RKO (cell line): ENCODE results near the gene PRTN3.
"Not testable (repeated sequence)": the region's sequence is repeated elsewhere in the genome, so short reads cannot be mapped to it uniquely, and the experiment has no call there.

Experiments
- DNase-seq: peaks from one replicate; pipeline ENCODE4 v3.0.0-alpha.2; 2016; ENCODE audit warnings: low spot score

Gene PRTN3

GRCh38 chr19:815775-816499, 24.9 kb upstream of the PRTN3 start:
- DNase-seq, result no peak

- no peak for DNase-seq
Observed at GRCh38 chr19:816500-816857, 24.3 kb upstream of the PRTN3 start.

- not testable (repeated sequence) for DNase-seq
Observed at GRCh38 chr19:820212-820611, 20.6 kb upstream of the PRTN3 start.

GRCh38 chr19:821231-821824, 19.5 kb upstream of the PRTN3 start:
- DNase-seq, result no peak

- DNase-seq, result no peak
Observed at GRCh38 chr19:821825-822503, 18.8 kb upstream of the PRTN3 start, which contains the start of gene PLPPR3. Gene PLPPR3 (minus strand): TSS chr19:821955. CDS start chr19:821559, 396 bp downstream.

- no peak for DNase-seq
Observed at GRCh38 chr19:823565-824121, 17.2 kb upstream of the PRTN3 start.

- DNase-seq, result no peak
Observed at GRCh38 chr19:824885-825284, 15.9 kb upstream of the PRTN3 start.

GRCh38 chr19:825897-826644, 14.7 kb upstream of the PRTN3 start:
- DNase-seq, result no peak

GRCh38 chr19:827314-827709, 13.5 kb upstream of the PRTN3 start:
- DNase-seq, result no peak

- DNase-seq, result no peak
Observed at GRCh38 chr19:827710-828321, 13.0 kb upstream of the PRTN3 start, which contains the start of gene AZU1. Gene AZU1 (plus strand): TSS chr19:827837. CDS start chr19:827847, 10 bp downstream.

- DNase-seq, result no peak
Observed at GRCh38 chr19:829129-829758, 11.6 kb upstream of the PRTN3 start.

- no peak for DNase-seq
Observed at GRCh38 chr19:831407-832369, 9.1 kb upstream of the PRTN3 start.

GRCh38 chr19:834216-834615, 6.6 kb upstream of the PRTN3 start:
- no peak for DNase-seq

- no peak for DNase-seq
Observed at GRCh38 chr19:835210-835810, 5.5 kb upstream of the PRTN3 start.

- not testable (repeated sequence) for DNase-seq
Observed at GRCh38 chr19:842802-843179, 2.0 kb downstream of the PRTN3 start.

GRCh38 chr19:843180-843835, 2.5 kb downstream of the PRTN3 start:
- DNase-seq, result no peak

- no peak for DNase-seq
Observed at GRCh38 chr19:843836-844545, 3.2 kb downstream of the PRTN3 start.

- no peak for DNase-seq
Observed at GRCh38 chr19:844546-844971, 3.8 kb downstream of the PRTN3 start.
